ENCODE measurements around the gene COL8A1. TPM values are rescaled to one million over a fixed set of nuclear protein-coding genes. Genes with fewer than 3 reads are reported as not detected.

Gene COL8A1
- total RNA-seq, 1 experiment from 2014 or later, result 0.87 TPM

DNA sequence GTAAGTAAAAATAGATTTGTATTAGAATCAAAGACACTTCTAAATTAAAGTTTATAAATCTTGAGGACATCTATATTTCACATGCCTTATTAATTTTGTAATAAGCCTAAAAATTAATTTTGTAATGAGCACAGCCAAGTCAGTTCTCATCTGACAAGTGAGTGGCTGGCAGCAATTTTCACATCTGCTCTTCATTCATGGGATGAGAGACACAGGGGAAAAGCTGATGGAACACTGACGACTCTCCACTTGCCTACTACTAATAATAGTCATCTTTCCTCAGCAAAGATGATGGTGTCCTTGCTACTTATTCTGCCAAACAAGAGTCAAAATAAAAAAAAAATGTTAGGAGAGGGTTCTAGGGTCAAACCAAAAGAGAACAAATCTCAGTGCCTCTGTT lies 164.9 kb downstream of the COL8A1 start:
- no peak overlapping the region for H3K27ac Mint-ChIP-seq
- TF ChIP-seq, protein P1, sequence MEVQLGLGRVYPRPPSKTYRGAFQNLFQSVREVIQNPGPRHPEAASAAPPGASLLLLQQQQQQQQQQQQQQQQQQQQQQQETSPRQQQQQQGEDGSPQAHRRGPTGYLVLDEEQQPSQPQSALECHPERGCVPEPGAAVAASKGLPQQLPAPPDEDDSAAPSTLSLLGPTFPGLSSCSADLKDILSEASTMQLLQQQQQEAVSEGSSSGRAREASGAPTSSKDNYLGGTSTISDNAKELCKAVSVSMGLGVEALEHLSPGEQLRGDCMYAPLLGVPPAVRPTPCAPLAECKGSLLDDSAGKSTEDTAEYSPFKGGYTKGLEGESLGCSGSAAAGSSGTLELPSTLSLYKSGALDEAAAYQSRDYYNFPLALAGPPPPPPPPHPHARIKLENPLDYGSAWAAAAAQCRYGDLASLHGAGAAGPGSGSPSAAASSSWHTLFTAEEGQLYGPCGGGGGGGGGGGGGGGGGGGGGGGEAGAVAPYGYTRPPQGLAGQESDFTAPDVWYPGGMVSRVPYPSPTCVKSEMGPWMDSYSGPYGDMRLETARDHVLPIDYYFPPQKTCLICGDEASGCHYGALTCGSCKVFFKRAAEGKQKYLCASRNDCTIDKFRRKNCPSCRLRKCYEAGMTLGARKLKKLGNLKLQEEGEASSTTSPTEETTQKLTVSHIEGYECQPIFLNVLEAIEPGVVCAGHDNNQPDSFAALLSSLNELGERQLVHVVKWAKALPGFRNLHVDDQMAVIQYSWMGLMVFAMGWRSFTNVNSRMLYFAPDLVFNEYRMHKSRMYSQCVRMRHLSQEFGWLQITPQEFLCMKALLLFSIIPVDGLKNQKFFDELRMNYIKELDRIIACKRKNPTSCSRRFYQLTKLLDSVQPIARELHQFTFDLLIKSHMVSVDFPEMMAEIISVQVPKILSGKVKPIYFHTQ (CRISPR knock-in tag; IDR thresholded peaks at IDR 0.05), result no peak
- TF ChIP-seq, protein P2, sequence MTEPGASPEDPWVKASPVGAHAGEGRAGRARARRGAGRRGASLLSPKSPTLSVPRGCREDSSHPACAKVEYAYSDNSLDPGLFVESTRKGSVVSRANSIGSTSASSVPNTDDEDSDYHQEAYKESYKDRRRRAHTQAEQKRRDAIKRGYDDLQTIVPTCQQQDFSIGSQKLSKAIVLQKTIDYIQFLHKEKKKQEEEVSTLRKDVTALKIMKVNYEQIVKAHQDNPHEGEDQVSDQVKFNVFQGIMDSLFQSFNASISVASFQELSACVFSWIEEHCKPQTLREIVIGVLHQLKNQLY (CRISPR knock-in tag; IDR thresholded peaks at IDR 0.05), result no peak
- TF ChIP-seq ZNF416 (CRISPR knock-in tag; IDR thresholded peaks at IDR 0.05) (no peak), SP1 (CRISPR knock-in tag; conservative IDR thresholded peaks at IDR 0.05) (no peak), GRHL2 (CRISPR knock-in tag; IDR thresholded peaks at IDR 0.05; ENCODE audit: insufficient replicate concordance, severe bottlenecking) (no peak), NFYB (CRISPR knock-in tag; conservative IDR thresholded peaks at IDR 0.05; ENCODE audit: low read depth) (no peak), KAT7 (CRISPR knock-in tag; IDR thresholded peaks at IDR 0.05; ENCODE audit: borderline replicate concordance) (no peak), IRF2 (CRISPR knock-in tag; IDR thresholded peaks at IDR 0.05; ENCODE audit: borderline replicate concordance, low read depth) (no peak), SMAD3 (CRISPR knock-in tag; IDR thresholded peaks at IDR 0.05; ENCODE audit: borderline replicate concordance) (no peak), NR3C1 (CRISPR knock-in tag; conservative IDR thresholded peaks at IDR 0.05; ENCODE audit: low read depth) (no peak), ZBTB21 (CRISPR knock-in tag; IDR thresholded peaks at IDR 0.05; ENCODE audit: borderline replicate concordance) (no peak), ATF1 (CRISPR knock-in tag; IDR thresholded peaks at IDR 0.05) (no peak), ZNF121 (CRISPR knock-in tag; IDR thresholded peaks at IDR 0.05) (no peak), ZNF423 (CRISPR knock-in tag; IDR thresholded peaks at IDR 0.05) (no peak), SOX15 (CRISPR knock-in tag; IDR thresholded peaks at IDR 0.05) (no peak)
- TF ChIP-seq, protein P3, sequence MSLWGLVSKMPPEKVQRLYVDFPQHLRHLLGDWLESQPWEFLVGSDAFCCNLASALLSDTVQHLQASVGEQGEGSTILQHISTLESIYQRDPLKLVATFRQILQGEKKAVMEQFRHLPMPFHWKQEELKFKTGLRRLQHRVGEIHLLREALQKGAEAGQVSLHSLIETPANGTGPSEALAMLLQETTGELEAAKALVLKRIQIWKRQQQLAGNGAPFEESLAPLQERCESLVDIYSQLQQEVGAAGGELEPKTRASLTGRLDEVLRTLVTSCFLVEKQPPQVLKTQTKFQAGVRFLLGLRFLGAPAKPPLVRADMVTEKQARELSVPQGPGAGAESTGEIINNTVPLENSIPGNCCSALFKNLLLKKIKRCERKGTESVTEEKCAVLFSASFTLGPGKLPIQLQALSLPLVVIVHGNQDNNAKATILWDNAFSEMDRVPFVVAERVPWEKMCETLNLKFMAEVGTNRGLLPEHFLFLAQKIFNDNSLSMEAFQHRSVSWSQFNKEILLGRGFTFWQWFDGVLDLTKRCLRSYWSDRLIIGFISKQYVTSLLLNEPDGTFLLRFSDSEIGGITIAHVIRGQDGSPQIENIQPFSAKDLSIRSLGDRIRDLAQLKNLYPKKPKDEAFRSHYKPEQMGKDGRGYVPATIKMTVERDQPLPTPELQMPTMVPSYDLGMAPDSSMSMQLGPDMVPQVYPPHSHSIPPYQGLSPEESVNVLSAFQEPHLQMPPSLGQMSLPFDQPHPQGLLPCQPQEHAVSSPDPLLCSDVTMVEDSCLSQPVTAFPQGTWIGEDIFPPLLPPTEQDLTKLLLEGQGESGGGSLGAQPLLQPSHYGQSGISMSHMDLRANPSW (CRISPR knock-in tag; conservative IDR thresholded peaks at IDR 0.05; ENCODE audit: low read depth), result no peak
- TF ChIP-seq, protein P4, sequence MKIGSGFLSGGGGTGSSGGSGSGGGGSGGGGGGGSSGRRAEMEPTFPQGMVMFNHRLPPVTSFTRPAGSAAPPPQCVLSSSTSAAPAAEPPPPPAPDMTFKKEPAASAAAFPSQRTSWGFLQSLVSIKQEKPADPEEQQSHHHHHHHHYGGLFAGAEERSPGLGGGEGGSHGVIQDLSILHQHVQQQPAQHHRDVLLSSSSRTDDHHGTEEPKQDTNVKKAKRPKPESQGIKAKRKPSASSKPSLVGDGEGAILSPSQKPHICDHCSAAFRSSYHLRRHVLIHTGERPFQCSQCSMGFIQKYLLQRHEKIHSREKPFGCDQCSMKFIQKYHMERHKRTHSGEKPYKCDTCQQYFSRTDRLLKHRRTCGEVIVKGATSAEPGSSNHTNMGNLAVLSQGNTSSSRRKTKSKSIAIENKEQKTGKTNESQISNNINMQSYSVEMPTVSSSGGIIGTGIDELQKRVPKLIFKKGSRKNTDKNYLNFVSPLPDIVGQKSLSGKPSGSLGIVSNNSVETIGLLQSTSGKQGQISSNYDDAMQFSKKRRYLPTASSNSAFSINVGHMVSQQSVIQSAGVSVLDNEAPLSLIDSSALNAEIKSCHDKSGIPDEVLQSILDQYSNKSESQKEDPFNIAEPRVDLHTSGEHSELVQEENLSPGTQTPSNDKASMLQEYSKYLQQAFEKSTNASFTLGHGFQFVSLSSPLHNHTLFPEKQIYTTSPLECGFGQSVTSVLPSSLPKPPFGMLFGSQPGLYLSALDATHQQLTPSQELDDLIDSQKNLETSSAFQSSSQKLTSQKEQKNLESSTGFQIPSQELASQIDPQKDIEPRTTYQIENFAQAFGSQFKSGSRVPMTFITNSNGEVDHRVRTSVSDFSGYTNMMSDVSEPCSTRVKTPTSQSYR (CRISPR knock-in tag; IDR thresholded peaks at IDR 0.05), result no peak
- TF ChIP-seq, protein P5, sequence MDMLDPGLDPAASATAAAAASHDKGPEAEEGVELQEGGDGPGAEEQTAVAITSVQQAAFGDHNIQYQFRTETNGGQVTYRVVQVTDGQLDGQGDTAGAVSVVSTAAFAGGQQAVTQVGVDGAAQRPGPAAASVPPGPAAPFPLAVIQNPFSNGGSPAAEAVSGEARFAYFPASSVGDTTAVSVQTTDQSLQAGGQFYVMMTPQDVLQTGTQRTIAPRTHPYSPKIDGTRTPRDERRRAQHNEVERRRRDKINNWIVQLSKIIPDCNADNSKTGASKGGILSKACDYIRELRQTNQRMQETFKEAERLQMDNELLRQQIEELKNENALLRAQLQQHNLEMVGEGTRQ (CRISPR knock-in tag; IDR thresholded peaks at IDR 0.05), result no peak
- TF ChIP-seq, protein P6, sequence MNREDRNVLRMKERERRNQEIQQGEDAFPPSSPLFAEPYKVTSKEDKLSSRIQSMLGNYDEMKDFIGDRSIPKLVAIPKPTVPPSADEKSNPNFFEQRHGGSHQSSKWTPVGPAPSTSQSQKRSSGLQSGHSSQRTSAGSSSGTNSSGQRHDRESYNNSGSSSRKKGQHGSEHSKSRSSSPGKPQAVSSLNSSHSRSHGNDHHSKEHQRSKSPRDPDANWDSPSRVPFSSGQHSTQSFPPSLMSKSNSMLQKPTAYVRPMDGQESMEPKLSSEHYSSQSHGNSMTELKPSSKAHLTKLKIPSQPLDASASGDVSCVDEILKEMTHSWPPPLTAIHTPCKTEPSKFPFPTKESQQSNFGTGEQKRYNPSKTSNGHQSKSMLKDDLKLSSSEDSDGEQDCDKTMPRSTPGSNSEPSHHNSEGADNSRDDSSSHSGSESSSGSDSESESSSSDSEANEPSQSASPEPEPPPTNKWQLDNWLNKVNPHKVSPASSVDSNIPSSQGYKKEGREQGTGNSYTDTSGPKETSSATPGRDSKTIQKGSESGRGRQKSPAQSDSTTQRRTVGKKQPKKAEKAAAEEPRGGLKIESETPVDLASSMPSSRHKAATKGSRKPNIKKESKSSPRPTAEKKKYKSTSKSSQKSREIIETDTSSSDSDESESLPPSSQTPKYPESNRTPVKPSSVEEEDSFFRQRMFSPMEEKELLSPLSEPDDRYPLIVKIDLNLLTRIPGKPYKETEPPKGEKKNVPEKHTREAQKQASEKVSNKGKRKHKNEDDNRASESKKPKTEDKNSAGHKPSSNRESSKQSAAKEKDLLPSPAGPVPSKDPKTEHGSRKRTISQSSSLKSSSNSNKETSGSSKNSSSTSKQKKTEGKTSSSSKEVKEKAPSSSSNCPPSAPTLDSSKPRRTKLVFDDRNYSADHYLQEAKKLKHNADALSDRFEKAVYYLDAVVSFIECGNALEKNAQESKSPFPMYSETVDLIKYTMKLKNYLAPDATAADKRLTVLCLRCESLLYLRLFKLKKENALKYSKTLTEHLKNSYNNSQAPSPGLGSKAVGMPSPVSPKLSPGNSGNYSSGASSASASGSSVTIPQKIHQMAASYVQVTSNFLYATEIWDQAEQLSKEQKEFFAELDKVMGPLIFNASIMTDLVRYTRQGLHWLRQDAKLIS (CRISPR knock-in tag; IDR thresholded peaks at IDR 0.05; ENCODE audit: borderline replicate concordance), result no peak
- TF ChIP-seq, protein P7, sequence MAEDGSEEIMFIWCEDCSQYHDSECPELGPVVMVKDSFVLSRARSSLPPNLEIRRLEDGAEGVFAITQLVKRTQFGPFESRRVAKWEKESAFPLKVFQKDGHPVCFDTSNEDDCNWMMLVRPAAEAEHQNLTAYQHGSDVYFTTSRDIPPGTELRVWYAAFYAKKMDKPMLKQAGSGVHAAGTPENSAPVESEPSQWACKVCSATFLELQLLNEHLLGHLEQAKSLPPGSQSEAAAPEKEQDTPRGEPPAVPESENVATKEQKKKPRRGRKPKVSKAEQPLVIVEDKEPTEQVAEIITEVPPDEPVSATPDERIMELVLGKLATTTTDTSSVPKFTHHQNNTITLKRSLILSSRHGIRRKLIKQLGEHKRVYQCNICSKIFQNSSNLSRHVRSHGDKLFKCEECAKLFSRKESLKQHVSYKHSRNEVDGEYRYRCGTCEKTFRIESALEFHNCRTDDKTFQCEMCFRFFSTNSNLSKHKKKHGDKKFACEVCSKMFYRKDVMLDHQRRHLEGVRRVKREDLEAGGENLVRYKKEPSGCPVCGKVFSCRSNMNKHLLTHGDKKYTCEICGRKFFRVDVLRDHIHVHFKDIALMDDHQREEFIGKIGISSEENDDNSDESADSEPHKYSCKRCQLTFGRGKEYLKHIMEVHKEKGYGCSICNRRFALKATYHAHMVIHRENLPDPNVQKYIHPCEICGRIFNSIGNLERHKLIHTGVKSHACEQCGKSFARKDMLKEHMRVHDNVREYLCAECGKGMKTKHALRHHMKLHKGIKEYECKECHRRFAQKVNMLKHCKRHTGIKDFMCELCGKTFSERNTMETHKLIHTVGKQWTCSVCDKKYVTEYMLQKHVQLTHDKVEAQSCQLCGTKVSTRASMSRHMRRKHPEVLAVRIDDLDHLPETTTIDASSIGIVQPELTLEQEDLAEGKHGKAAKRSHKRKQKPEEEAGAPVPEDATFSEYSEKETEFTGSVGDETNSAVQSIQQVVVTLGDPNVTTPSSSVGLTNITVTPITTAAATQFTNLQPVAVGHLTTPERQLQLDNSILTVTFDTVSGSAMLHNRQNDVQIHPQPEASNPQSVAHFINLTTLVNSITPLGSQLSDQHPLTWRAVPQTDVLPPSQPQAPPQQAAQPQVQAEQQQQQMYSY (CRISPR knock-in tag; IDR thresholded peaks at IDR 0.05), result no peak
- H3K27me3 Mint-ChIP-seq (ENCODE audit: low read depth), result no peaks in the 10 kb centered on the region; the same call in 1 of the 2 replicates
- POLR2A ChIA-PET, result interaction anchor here (0.6 kb wide), 1 partner anchor 28 kb away, joined by 5 read pairs; no protein-coding TSS in a partner anchor
- DNase-seq (ENCODE audit: low spot score), result no peak
- no peaks in the 10 kb centered on the region for H3K4me1 Mint-ChIP-seq
- no peak for ATAC-seq
- H3K4me3 Mint-ChIP-seq, result no peak overlapping the region
- CTCF ChIA-PET, result interaction anchor here (0.5 kb wide), 1 partner anchor 12 kb away, joined by 3 read pairs; no protein-coding TSS in a partner anchor
- H3K36me3 Mint-ChIP-seq, result peaks cover 41% of the 10 kb centered on the region
- H3K9me3 Mint-ChIP-seq, result peaks cover 70% of the 10 kb centered on the region

Data from WTC11 (cell line).